Dendritic cell treated with granulocyte-macrophage colony-stimulating factor and Interleukin-4, amounts not matched to agents 40 ng/mL and 50 ng/mL, for 4 days (primary cell): ENCODE results near the gene DVL1.

Experiments
- H3K27ac Mint-ChIP-seq: one replicate; pipeline ENCODE4 v1.8.0; 2022; ENCODE audit warnings: mild to moderate bottlenecking, mixed read lengths
- H3K27me3 Mint-ChIP-seq: one replicate; pipeline ENCODE4 v1.8.0; 2022; ENCODE audit warnings: mild to moderate bottlenecking, mixed read lengths
- H3K36me3 Mint-ChIP-seq: one replicate; pipeline ENCODE4 v1.8.0; 2022; ENCODE audit warnings: low read depth, mixed read lengths
- H3K4me1 Mint-ChIP-seq: one replicate; pipeline ENCODE4 v1.8.0; 2022; ENCODE audit warnings: low read depth, mixed read lengths
- H3K4me3 Mint-ChIP-seq: one replicate; pipeline ENCODE4 v1.8.0; 2022; ENCODE audit warnings: mild to moderate bottlenecking, moderate library complexity, mixed read lengths
- H3K9me3 Mint-ChIP-seq: one replicate; pipeline ENCODE4 v1.8.0; 2022; ENCODE audit warnings: mixed read lengths
- intact Hi-C: fragments of 100-400 bp; cut with micrococcal nuclease; formaldehyde crosslinking; loops from one replicate; pipeline ENCODE4 v1.15.0; 2022

Gene DVL1

DNA sequence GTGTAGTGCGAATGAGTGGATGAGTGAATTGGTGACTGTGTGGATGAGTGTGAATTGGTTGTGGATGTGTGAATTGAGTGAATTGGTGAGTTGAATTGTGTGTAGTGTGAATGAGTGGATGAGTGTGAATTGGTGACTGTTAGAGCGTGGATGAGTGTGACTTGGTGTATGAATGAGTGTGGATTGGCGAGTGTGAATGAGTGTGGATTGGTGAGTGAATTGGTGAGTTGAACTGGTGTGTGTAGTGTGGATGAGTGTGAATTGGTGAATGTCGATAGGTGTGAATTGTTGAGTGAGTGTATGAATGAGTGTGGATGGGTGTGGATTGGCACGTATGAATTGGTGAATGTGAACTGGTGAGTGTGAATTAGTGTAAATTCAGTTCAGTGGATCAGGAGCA lies 18.1 kb upstream of the DVL1 start:
- Mint-ChIP-seq H3K27me3 (peaks cover 7% of the 10 kb centered on the region), H3K27ac (no peak overlapping the region), H3K9me3 (no peaks in the 10 kb centered on the region), H3K4me3 (no peak overlapping the region), H3K4me1 (peaks cover 6% of the 10 kb centered on the region), H3K36me3 (no peaks in the 10 kb centered on the region)
- intact Hi-C loops, result no loop called here

DNA sequence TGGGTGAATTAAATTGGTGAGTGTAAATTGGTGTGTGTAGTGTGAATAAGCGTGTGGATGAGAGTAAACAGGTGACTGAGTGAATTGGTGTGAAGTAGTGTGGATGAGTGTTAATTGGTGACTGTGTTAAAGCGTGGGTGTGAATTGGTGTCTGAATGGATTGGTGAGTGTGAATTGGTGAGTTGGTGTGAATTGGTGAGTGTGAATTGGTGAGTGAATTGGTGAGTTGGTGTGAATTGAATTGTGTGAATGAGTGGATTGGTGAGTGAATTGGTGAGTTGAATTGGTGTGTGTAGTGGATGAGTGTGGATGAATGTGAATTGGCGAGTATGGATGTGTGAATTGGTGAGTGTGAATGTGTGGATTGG lies 17.5 kb upstream of the DVL1 start:
- Mint-ChIP-seq H3K27me3 (peaks cover 12% of the 10 kb centered on the region), H3K36me3 (no peaks in the 10 kb centered on the region), H3K4me3 (no peak overlapping the region), H3K9me3 (no peaks in the 10 kb centered on the region), H3K4me1 (peaks cover under 1% of the 10 kb centered on the region), H3K27ac (no peak overlapping the region)
- intact Hi-C loops, result no loop called here

DNA sequence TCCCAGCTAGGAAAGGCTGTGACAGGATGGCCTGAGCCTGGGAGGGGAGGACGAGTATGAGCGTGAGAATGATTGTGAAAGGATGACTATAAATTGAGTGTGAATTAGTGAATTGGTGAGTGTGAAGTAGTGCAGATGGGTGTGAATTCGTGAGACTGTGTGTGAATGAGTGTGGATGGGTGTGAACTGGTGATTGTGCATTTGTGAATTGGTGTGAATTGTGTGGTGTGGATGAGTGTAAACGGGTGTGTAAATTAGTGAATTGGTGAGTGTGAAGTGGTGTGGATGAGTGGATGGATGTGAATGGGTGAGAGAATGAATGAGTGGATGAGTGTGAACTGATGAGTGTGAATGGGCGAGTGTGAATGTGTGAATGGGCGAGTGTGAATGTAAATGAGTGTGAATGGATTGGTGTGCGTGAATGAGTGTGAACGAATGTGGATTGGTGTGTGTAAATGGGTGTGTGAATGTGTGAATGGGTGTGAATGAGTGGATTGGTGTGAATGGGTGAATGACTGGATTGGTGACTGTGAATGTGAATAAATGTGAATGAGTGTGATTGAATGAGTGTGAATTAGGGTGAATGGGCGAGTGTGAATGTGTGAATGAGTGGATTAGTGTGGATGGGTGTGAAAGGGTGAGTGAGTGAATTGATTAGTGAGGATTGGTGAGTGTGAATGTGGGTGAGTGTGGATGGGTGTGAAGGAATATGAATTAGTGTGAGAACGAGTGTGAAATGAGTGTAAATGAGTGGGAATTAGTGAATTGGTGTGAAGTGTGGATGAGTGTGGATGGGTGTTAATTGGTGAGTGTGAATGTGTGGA lies 16.9 kb upstream of the DVL1 start:
- H3K36me3 Mint-ChIP-seq, result no peaks in the 10 kb centered on the region
- intact Hi-C loops, result no loop called here
- H3K4me3 Mint-ChIP-seq, result no peak overlapping the region
- no peak overlapping the region for H3K27ac Mint-ChIP-seq
- H3K4me1 Mint-ChIP-seq, result no peaks in the 10 kb centered on the region
- H3K27me3 Mint-ChIP-seq, result peaks cover 17% of the 10 kb centered on the region
- H3K9me3 Mint-ChIP-seq, result no peaks in the 10 kb centered on the region

DNA sequence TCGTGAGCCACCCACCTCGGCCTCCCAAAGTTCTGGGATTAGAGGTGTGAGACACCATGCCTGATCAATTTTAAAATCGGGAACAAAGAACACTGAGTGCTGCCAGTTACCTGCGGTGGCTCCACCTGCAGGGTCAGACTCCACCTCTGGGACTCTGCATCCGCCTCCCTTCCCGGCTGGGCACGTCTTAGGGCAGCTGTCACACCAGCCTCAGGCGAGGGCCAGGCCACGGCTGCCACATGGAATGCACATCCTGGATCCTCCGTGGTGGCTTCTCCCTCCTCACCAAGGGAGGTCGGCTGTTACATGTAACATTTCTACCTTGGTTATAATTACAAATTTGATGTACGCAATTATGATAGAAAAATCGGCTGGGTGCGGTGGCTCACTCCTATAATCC lies 15.0 kb upstream of the DVL1 start:
- intact Hi-C loops, result no loop called here
- Mint-ChIP-seq H3K4me3 (no peak overlapping the region), H3K27me3 (peaks cover 34% of the 10 kb centered on the region), H3K4me1 (no peaks in the 10 kb centered on the region), H3K9me3 (no peaks in the 10 kb centered on the region), H3K27ac (no peak overlapping the region), H3K36me3 (no peaks in the 10 kb centered on the region)

DNA sequence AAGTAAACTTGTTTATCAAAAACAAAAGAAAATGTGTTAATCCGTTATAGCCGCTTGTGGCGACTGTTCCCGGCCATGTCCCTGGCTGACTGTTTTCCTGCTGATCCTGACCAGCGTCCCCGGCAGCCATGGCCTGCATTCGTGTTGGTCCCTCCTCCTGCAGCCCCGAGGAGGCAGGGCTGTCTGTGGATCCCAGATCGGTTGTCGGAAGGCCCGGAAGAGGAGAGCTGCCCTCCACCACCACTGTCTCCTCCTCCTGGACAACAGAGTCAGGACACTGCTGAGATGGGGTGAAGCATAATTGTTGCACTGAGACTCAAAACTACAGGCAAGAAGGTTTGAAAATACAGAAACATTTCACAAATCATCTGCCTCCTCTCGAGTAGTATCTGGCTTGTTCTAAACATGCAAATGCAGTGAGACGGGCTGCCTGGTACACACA lies 12.8 kb upstream of the DVL1 start:
- peaks cover 11% of the 10 kb centered on the region for H3K4me1 Mint-ChIP-seq
- H3K9me3 Mint-ChIP-seq, result no peaks in the 10 kb centered on the region
- intact Hi-C loops, result no loop called here
- H3K36me3 Mint-ChIP-seq, result no peaks in the 10 kb centered on the region
- H3K27me3 Mint-ChIP-seq, result peaks cover 56% of the 10 kb centered on the region
- no peak overlapping the region for H3K4me3 Mint-ChIP-seq
- H3K27ac Mint-ChIP-seq, result no peak overlapping the region

DNA sequence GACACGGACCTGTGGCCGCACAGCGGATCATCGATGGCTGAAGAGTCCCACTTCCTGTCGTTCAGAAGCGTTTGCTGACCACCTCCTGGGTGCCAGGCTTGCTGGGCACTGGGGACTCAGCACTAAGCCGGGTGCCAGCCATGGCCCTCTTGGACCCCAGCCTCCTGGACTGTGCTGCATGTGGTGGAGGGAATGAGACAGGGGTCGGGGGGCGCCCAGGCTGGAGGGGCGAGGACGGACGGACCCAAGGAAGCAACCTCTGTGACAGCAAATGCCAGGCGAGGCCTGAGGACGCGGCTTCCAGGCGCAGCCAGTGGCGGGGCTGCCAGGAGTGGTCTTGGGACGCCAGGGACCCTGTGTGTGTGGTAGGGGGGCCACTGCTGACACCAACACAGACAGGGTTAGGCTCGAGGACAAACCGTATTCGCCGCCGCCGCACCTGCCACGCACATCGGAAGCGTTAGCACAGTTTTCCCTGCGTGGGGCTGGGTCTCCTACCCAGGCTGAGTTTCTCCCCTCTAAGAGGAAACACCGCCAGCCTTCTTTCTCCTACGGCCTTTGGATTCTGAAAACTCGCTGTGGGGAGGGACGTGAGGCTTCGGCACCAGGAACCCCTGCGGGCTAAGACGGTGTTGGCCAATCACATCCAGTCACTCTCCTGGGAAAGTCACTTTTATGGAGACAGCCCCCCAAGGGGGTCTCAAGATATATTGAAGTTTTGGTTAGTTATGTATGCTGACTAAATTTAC lies 12.2 kb upstream of the DVL1 start:
- intact Hi-C loops, result no loop called here
- Mint-ChIP-seq H3K36me3 (no peaks in the 10 kb centered on the region), H3K4me3 (no peak overlapping the region), H3K9me3 (no peaks in the 10 kb centered on the region), H3K27ac (no peak overlapping the region), H3K27me3 (peaks cover 61% of the 10 kb centered on the region), H3K4me1 (peaks cover 11% of the 10 kb centered on the region)

DNA sequence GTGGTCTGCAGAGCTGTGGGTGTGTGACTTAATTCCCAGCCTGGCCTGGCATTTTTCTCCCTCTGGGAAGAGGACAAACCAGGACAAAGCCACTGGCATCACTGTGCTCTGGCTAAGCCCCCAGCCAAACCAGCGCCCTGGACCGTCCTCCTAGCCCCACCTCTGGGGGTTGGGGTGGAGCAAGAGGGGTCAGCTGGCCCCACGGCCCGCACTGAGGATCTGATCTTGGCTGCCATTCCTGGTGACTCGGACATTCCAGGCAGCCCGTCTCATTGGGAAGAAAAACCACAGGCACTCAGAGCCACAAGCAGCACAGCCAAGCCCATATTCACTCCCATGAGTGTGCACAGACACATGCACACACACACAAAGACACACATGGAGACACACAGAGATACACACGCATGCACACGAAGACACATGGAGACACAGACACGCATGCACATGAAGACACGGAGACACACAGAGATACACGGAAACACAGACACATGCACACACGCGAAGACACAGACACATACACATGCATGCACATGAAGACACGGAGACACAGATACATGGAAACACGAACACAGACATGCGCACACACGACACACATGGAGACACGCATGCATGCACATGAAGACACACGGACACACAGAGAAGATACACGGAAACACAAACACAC lies 11.4 kb upstream of the DVL1 start:
- Mint-ChIP-seq H3K9me3 (no peaks in the 10 kb centered on the region), H3K27ac (no peak overlapping the region), H3K27me3 (peaks cover 67% of the 10 kb centered on the region), H3K36me3 (no peaks in the 10 kb centered on the region), H3K4me1 (peaks cover 11% of the 10 kb centered on the region), H3K4me3 (no peak overlapping the region)
- intact Hi-C loops, result no loop called here

DNA sequence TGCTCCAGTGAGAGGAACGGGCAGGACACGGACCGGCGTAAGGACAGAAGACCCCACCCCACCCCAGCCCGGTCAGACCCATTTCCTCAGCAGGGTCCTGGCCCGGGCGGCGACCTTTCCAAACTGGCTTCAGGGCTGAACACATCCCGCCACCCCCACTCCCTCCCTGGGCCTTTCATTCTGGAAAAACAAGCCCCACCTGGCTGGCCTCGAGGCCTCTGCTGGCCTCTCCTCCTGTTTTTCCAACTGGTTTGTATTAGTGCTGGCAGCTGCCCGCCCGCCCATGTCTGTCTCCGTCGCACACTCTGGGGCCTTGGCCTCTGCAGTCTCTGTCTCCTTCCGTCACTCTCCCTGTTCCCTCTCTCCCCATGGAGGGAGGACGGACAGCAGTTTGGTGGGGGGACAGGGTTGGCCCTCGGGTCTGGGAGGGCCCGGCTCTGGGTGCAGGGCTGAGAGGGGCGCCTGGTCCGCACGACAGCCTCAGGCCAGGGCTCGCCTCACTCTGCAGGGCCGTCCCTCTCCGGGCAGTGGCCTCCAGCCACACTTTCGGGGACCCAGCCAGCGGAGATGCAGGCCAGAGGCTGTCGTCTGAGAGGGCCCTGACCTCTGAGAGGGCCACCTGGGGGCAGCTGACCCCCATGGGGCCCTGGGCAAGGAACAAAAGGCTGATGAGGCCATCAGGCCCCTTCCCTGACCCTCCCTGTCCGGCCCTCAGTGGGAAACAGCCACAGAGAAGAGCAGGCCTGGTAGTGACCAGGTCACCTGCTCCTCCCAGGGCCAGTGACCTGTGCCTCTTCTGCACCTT lies 10.6 kb upstream of the DVL1 start:
- Mint-ChIP-seq H3K9me3 (no peaks in the 10 kb centered on the region), H3K27ac (no peak overlapping the region), H3K36me3 (no peaks in the 10 kb centered on the region), H3K4me3 (no peak overlapping the region), H3K27me3 (peaks cover 70% of the 10 kb centered on the region), H3K4me1 (peaks cover 11% of the 10 kb centered on the region)
- intact Hi-C loops, result no loop called here

DNA sequence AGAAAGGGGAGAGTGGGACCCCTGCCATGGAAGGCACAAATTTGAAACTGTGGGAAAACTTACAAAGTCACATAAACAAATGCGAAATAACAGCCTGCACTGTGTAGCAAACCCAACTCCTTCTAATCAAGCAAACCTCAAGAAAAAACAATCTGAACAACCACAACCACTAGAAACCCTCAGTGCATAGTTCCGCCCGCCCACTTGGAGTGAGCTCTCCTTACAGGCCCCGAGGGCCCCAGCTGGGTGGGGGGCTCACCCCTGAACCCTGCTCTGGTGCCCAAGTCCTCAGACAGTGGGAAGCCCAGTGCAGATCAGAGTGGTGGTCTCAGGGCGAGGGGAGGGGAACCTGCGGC lies 10.1 kb upstream of the DVL1 start:
- Mint-ChIP-seq H3K4me3 (no peak overlapping the region), H3K27me3 (peaks cover 76% of the 10 kb centered on the region), H3K9me3 (no peaks in the 10 kb centered on the region), H3K27ac (no peak overlapping the region), H3K36me3 (no peaks in the 10 kb centered on the region), H3K4me1 (peaks cover 11% of the 10 kb centered on the region)
- intact Hi-C loops, result no loop called here

DNA sequence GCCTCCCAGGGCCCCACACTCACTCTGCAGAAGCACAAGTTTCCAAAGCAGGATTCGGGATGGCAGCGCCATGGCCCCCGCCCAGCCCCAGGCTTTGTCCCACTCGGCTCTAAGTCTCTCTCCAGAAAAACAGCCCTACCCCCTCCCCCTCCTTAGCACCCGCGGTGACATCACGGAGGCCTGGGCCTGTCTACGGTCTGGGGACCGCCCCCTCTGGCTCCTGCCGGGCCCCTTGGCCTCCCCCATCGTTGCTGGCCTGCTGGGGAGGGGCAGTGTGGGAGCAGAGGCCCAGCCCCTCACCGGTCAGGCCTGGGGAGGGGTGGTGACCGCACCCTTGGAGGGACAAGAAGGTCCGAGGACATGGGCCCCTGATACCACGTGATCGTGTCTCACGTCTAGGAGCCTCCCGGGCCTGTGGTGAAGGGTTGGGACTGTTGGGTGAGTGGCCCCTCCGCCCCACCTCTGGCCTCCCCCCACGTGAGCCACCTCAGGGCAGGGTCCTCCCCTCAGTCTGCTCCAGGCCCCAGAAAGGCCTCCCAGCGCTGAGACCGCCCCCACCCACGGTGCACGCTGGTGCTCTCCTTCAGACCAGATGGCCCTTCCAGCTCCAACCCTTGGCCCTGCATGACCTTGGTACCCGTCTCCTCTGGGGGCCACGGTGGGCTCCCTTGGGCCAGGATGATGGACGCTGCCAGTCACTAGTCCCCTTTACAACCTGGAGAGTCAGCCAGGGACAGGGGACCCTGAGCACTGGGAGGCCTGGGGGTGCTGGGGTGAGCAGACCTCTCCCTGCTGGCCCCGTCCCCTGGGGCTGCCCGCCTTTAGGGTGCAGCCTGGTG lies 9.4 kb upstream of the DVL1 start, which contains the start of gene MXRA8:
Gene MXRA8, minus strand, starts transcription at position 123 of the 839 bp plus-strand sequence. Its CDS starts 51 bp downstream, at position 72.
- no peak within 1 kb of the TSS for H3K4me3 Mint-ChIP-seq
- peaks cover 13% of the 10 kb centered on the region for H3K4me1 Mint-ChIP-seq
- no peaks in the 10 kb centered on the region for H3K9me3 Mint-ChIP-seq
- H3K36me3 Mint-ChIP-seq, result no peaks in the 10 kb centered on the region
- intact Hi-C loops, result no loop called here
- H3K27ac Mint-ChIP-seq, result no peak within 1 kb of the TSS
- peaks cover 81% of the 10 kb centered on the region for H3K27me3 Mint-ChIP-seq

DNA sequence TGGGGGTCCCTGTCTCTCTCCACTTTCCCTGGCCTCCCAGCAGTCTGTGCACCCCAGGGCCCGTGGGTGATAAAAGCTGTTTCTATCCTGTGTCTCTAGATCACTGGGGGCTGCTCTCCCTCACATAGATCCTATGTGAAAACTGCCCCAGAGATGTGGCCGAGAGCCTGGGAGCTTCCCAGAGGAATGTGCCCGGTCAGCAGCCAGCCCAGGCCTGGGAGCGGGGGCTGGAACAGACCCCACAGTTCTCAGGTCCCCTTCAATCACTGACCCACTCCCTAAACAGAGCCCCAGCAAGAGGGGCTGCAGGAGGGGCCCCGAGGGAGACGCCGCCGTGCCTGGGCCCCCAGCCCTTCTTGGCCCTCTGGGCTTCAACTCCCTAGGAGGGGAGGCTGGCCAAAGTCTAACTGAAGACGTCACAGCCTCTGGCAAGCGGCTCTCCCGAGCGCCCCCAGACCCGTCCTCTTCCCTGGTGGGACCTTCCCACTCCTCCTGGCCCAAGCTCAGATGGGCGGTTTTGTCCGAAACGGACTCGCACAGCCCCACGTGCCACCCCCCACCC lies 8.7 kb upstream of the DVL1 start:
- H3K27ac Mint-ChIP-seq, result no peak overlapping the region
- H3K27me3 Mint-ChIP-seq, result peaks cover 84% of the 10 kb centered on the region
- peaks cover 17% of the 10 kb centered on the region for H3K4me1 Mint-ChIP-seq
- intact Hi-C loops, result no loop called here
- no peak overlapping the region for H3K4me3 Mint-ChIP-seq
- H3K9me3 Mint-ChIP-seq, result no peaks in the 10 kb centered on the region
- no peaks in the 10 kb centered on the region for H3K36me3 Mint-ChIP-seq

DNA sequence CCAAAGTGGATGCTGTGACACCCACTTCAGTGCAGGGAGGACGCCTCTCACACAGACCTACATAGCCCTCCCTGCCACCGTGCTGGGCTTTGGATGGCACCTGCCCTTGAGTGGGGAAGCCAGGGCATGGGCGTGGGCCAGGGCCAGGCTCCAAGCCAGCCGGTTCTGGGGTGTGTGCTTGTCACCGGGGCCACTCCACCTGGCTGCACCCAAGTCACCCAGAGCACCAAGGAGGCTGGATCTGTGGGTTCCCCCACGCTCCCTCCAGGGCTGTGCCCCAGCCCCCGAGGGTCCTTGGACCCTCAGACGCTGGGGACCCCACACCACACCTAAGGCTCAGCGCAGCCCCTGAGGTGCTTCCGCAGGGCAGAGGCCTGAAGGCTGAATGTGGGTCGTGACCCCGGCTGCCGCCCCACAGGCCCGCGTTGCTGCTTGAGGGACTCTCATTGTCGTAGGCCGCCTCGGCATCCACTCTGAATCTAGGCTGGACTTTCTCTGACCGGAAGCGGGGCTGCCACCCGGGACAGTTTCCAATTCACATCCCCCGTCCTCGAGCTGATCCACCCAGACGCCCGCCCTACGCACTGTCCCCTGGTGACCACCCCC lies 7.7 kb upstream of the DVL1 start:
- peaks cover 23% of the 10 kb centered on the region for H3K4me1 Mint-ChIP-seq
- intact Hi-C loops, result no loop called here
- peaks cover 89% of the 10 kb centered on the region for H3K27me3 Mint-ChIP-seq
- H3K4me3 Mint-ChIP-seq, result no peak overlapping the region
- H3K9me3 Mint-ChIP-seq, result no peaks in the 10 kb centered on the region
- H3K27ac Mint-ChIP-seq, result no peak overlapping the region
- no peaks in the 10 kb centered on the region for H3K36me3 Mint-ChIP-seq
